ENCODE measurements around the gene SBK1. TPM values are rescaled to one million over a fixed set of nuclear protein-coding genes. Genes with fewer than 3 reads are reported as not detected.

The SBK1 gene
- total and polyA plus RNA-seq, 4 donors, result 6.5 to 117 (median 57.2) TPM

- no peak overlapping the region for H3K4me3 ChIP-seq (ENCODE audit: low read depth, low read length)
- 90% methylated on average over 10 of the region's 10 CpGs for WGBS (ENCODE audit: insufficient coverage)
- H3K4me1 ChIP-seq (ENCODE audit: control insufficient read depth, insufficient read depth, low read length), result peaks cover 3% of the 10 kb centered on the region
- H3K27ac ChIP-seq (ENCODE audit: low read depth, low read length), result no peak overlapping the region
- no peaks in the 10 kb centered on the region for H3K27me3 ChIP-seq (ENCODE audit: control insufficient read depth, insufficient read depth, low read length)
- no peaks in the 10 kb centered on the region for H3K9me3 ChIP-seq (ENCODE audit: control insufficient read depth, insufficient read depth, low read length)
- H3K36me3 ChIP-seq (ENCODE audit: control insufficient read depth, insufficient read depth, low read length), result peaks cover 55% of the 10 kb centered on the region
- DNase-seq (ENCODE audit: low read depth in 4 of 6, low spot score in 6 of 6), result no peak
Observed at GRCh38 chr16:28312327-28312726, 20.0 kb downstream of the SBK1 start.

GRCh38 chr16:28313587-28313986 is 21.3 kb downstream of the SBK1 start:
- H3K9me3 ChIP-seq (ENCODE audit: control insufficient read depth, insufficient read depth, low read length), result no peaks in the 10 kb centered on the region
- H3K4me3 ChIP-seq (ENCODE audit: low read depth, low read length), result no peak overlapping the region
- no peak overlapping the region for H3K27ac ChIP-seq (ENCODE audit: low read depth, low read length)
- H3K4me1 ChIP-seq (ENCODE audit: control insufficient read depth, insufficient read depth, low read length), result peaks cover 3% of the 10 kb centered on the region
- no CpG with 5 or more reads among the region's 11 CpGs for WGBS (ENCODE audit: insufficient coverage)
- H3K36me3 ChIP-seq (ENCODE audit: control insufficient read depth, insufficient read depth, low read length), result peaks cover 64% of the 10 kb centered on the region
- DNase-seq (ENCODE audit: low read depth in 4 of 6, low spot score in 6 of 6), result no peak
- H3K27me3 ChIP-seq (ENCODE audit: control insufficient read depth, insufficient read depth, low read length), result no peaks in the 10 kb centered on the region

- H3K4me1 ChIP-seq (ENCODE audit: control insufficient read depth, insufficient read depth, low read length), result peaks cover 3% of the 10 kb centered on the region
- peaks cover 63% of the 10 kb centered on the region for H3K36me3 ChIP-seq (ENCODE audit: control insufficient read depth, insufficient read depth, low read length)
- H3K4me3 ChIP-seq (ENCODE audit: low read depth, low read length), result no peak overlapping the region
- DNase-seq (ENCODE audit: low read depth in 4 of 6, low spot score in 6 of 6), result no peak
- H3K27ac ChIP-seq (ENCODE audit: low read depth, low read length), result no peak overlapping the region
- no peaks in the 10 kb centered on the region for H3K27me3 ChIP-seq (ENCODE audit: control insufficient read depth, insufficient read depth, low read length)
- WGBS (ENCODE audit: insufficient coverage), result 91% methylated on average over 4 of the region's 6 CpGs
- H3K9me3 ChIP-seq (ENCODE audit: control insufficient read depth, insufficient read depth, low read length), result no peaks in the 10 kb centered on the region
Observed at GRCh38 chr16:28316054-28316453, 23.7 kb downstream of the SBK1 start.

- H3K36me3 ChIP-seq (ENCODE audit: control insufficient read depth, insufficient read depth, low read length), result peaks cover 68% of the 10 kb centered on the region
- DNase-seq (ENCODE audit: low read depth in 4 of 6, low spot score in 6 of 6), result peak in 2 of 6 donors; percentile 51 to 65
- no peak overlapping the region for H3K27ac ChIP-seq (ENCODE audit: low read depth, low read length)
- 61% methylated on average over 21 of the region's 22 CpGs for WGBS (ENCODE audit: insufficient coverage)
- peaks cover 3% of the 10 kb centered on the region for H3K4me1 ChIP-seq (ENCODE audit: control insufficient read depth, insufficient read depth, low read length)
- H3K4me3 ChIP-seq (ENCODE audit: low read depth, low read length), result no peak overlapping the region
- no peaks in the 10 kb centered on the region for H3K27me3 ChIP-seq (ENCODE audit: control insufficient read depth, insufficient read depth, low read length)
- no peaks in the 10 kb centered on the region for H3K9me3 ChIP-seq (ENCODE audit: control insufficient read depth, insufficient read depth, low read length)
Observed at GRCh38 chr16:28317040-28317880, 24.9 kb downstream of the SBK1 start.

- H3K9me3 ChIP-seq (ENCODE audit: control insufficient read depth, insufficient read depth, low read length), result no peaks in the 10 kb centered on the region
- no peak for DNase-seq (ENCODE audit: low read depth in 4 of 6, low spot score in 6 of 6)
- no peak overlapping the region for H3K4me3 ChIP-seq (ENCODE audit: low read depth, low read length)
- no peaks in the 10 kb centered on the region for H3K27me3 ChIP-seq (ENCODE audit: control insufficient read depth, insufficient read depth, low read length)
- H3K36me3 ChIP-seq (ENCODE audit: control insufficient read depth, insufficient read depth, low read length), result peaks cover 70% of the 10 kb centered on the region
- WGBS (ENCODE audit: insufficient coverage), result 95% methylated on average over 6 of the region's 9 CpGs
- H3K4me1 ChIP-seq (ENCODE audit: control insufficient read depth, insufficient read depth, low read length), result peaks cover 3% of the 10 kb centered on the region
- no peak overlapping the region for H3K27ac ChIP-seq (ENCODE audit: low read depth, low read length)
Observed at GRCh38 chr16:28318042-28318744, 25.9 kb downstream of the SBK1 start.

- H3K4me1 ChIP-seq (ENCODE audit: control insufficient read depth, insufficient read depth, low read length), result peaks cover 3% of the 10 kb centered on the region
- H3K36me3 ChIP-seq (ENCODE audit: control insufficient read depth, insufficient read depth, low read length), result peaks cover 71% of the 10 kb centered on the region
- no peaks in the 10 kb centered on the region for H3K9me3 ChIP-seq (ENCODE audit: control insufficient read depth, insufficient read depth, low read length)
- no peak for DNase-seq (ENCODE audit: low read depth in 4 of 6, low spot score in 6 of 6)
- 93% methylated on average over 17 of the region's 26 CpGs for WGBS (ENCODE audit: insufficient coverage)
- H3K27ac ChIP-seq (ENCODE audit: low read depth, low read length), result no peak overlapping the region
- no peaks in the 10 kb centered on the region for H3K27me3 ChIP-seq (ENCODE audit: control insufficient read depth, insufficient read depth, low read length)
- H3K4me3 ChIP-seq (ENCODE audit: low read depth, low read length), result no peak overlapping the region
Observed at GRCh38 chr16:28319476-28320022, 27.2 kb downstream of the SBK1 start.

GRCh38 chr16:28320023-28320561 is 27.8 kb downstream of the SBK1 start:
- DNase-seq (ENCODE audit: low read depth in 4 of 6, low spot score in 6 of 6), result no peak
- Histone ChIP-seq H3K27ac (ENCODE audit: low read depth, low read length) (no peak overlapping the region), H3K36me3 (ENCODE audit: control insufficient read depth, insufficient read depth, low read length) (peaks cover 68% of the 10 kb centered on the region), H3K9me3 (ENCODE audit: control insufficient read depth, insufficient read depth, low read length) (no peaks in the 10 kb centered on the region), H3K4me3 (ENCODE audit: low read depth, low read length) (no peak overlapping the region), H3K27me3 (ENCODE audit: control insufficient read depth, insufficient read depth, low read length) (no peaks in the 10 kb centered on the region), H3K4me1 (ENCODE audit: control insufficient read depth, insufficient read depth, low read length) (peaks cover 3% of the 10 kb centered on the region)
- WGBS (ENCODE audit: insufficient coverage), result 97% methylated on average over 73 of the region's 73 CpGs

GRCh38 chr16:28320741-28321140 is 28.4 kb downstream of the SBK1 start:
- H3K4me3 ChIP-seq (ENCODE audit: low read depth, low read length), result no peak overlapping the region
- DNase-seq (ENCODE audit: low read depth in 4 of 6, low spot score in 6 of 6), result no peak
- H3K27ac ChIP-seq (ENCODE audit: low read depth, low read length), result no peak overlapping the region
- 96% methylated on average over 46 of the region's 49 CpGs for WGBS (ENCODE audit: insufficient coverage)
- H3K4me1 ChIP-seq (ENCODE audit: control insufficient read depth, insufficient read depth, low read length), result peaks cover 3% of the 10 kb centered on the region
- H3K27me3 ChIP-seq (ENCODE audit: control insufficient read depth, insufficient read depth, low read length), result no peaks in the 10 kb centered on the region
- H3K9me3 ChIP-seq (ENCODE audit: control insufficient read depth, insufficient read depth, low read length), result no peaks in the 10 kb centered on the region
- peaks cover 65% of the 10 kb centered on the region for H3K36me3 ChIP-seq (ENCODE audit: control insufficient read depth, insufficient read depth, low read length)

- H3K27me3 ChIP-seq (ENCODE audit: control insufficient read depth, insufficient read depth, low read length), result no peaks in the 10 kb centered on the region
- WGBS (ENCODE audit: insufficient coverage), result 76% methylated on average over 13 of the region's 20 CpGs
- H3K9me3 ChIP-seq (ENCODE audit: control insufficient read depth, insufficient read depth, low read length), result no peaks in the 10 kb centered on the region
- H3K4me1 ChIP-seq (ENCODE audit: control insufficient read depth, insufficient read depth, low read length), result peaks cover 2% of the 10 kb centered on the region
- peaks cover 62% of the 10 kb centered on the region for H3K36me3 ChIP-seq (ENCODE audit: control insufficient read depth, insufficient read depth, low read length)
- DNase-seq (ENCODE audit: low read depth in 4 of 6, low spot score in 6 of 6), result peak in 1 of 6 donors; percentile 40
- no peak overlapping the region for H3K4me3 ChIP-seq (ENCODE audit: low read depth, low read length)
- no peak overlapping the region for H3K27ac ChIP-seq (ENCODE audit: low read depth, low read length)
Observed at GRCh38 chr16:28321700-28322411, 29.5 kb downstream of the SBK1 start.
